ENCODE data around the gene DLG2.
"Not testable (repeated sequence)": the region's sequence is repeated elsewhere in the genome, so short reads cannot be mapped to it uniquely, and the experiment has no call there.

DLG2 gene

GRCh38 chr11:83599066-83599465 is 2028.1 kb downstream of the DLG2 start:
- H3K9ac ChIP-seq (ENCODE audit: low read length) = no peak overlapping the region
- no peak overlapping the region for H2AFZ ChIP-seq (ENCODE audit: low read length)
- H3K9me3 ChIP-seq (ENCODE audit: low read length) = no peaks in the 10 kb centered on the region
- H3K36me3 ChIP-seq (ENCODE audit: insufficient read depth, low read length) = peaks cover 7% of the 10 kb centered on the region; the same call in 1 of the 2 replicates
- no peak overlapping the region for H3K4me3 ChIP-seq (ENCODE audit: low read depth, low read length, poor library complexity, severe bottlenecking)
- TF ChIP-seq CTCF (IDR thresholded peaks at IDR 0.05; ENCODE audit: low read length) = no peak
- TF ChIP-seq EZH2 (IDR thresholded peaks at IDR 0.05; ENCODE audit: borderline replicate concordance, low read length) = no peak
- no peaks in the 10 kb centered on the region for H3K9me2 ChIP-seq (ENCODE audit: low read depth, low read length)
- peaks cover 30% of the 10 kb centered on the region for H3K4me1 ChIP-seq (ENCODE audit: insufficient read depth, low read length, severe bottlenecking)
- no peaks in the 10 kb centered on the region for H3K79me2 ChIP-seq (ENCODE audit: insufficient read depth, low read length)
- no peaks in the 10 kb centered on the region for H3F3A ChIP-seq (ENCODE audit: insufficient read depth, low read length)
- H3K27me3 ChIP-seq (ENCODE audit: insufficient read depth, low read length) = no peaks in the 10 kb centered on the region
- H3K27ac ChIP-seq (ENCODE audit: low read depth, low read length, poor library complexity, severe bottlenecking) = peak overlapping the region; percentile 59
- H4K20me1 ChIP-seq (ENCODE audit: insufficient read depth, low read length) = no peaks in the 10 kb centered on the region
- peak overlapping the region; percentile 15; the same call in 1 of the 2 replicates for H3K4me2 ChIP-seq (ENCODE audit: low read length)

GRCh38 chr11:83587797-83588196 is 2039.3 kb downstream of the DLG2 start:
- not testable (repeated sequence) for H4K20me1 ChIP-seq (ENCODE audit: insufficient read depth, low read length); H2AFZ ChIP-seq (ENCODE audit: low read length); H3K9me2 ChIP-seq (ENCODE audit: low read depth, low read length); H3K9me3 ChIP-seq (ENCODE audit: low read length); H3K79me2 ChIP-seq (ENCODE audit: insufficient read depth, low read length); H3K4me1 ChIP-seq (ENCODE audit: insufficient read depth, low read length, severe bottlenecking); H3K27ac ChIP-seq (ENCODE audit: low read depth, low read length, poor library complexity, severe bottlenecking); H3F3A ChIP-seq (ENCODE audit: insufficient read depth, low read length); H3K36me3 ChIP-seq (ENCODE audit: insufficient read depth, low read length); H3K27me3 ChIP-seq (ENCODE audit: insufficient read depth, low read length); H3K9ac ChIP-seq (ENCODE audit: low read length); H3K4me3 ChIP-seq (ENCODE audit: low read depth, low read length, poor library complexity, severe bottlenecking); H3K4me2 ChIP-seq (ENCODE audit: low read length)

GRCh38 chr11:83583757-83584366 is 2043.3 kb downstream of the DLG2 start:
- Histone ChIP-seq H4K20me1 (ENCODE audit: insufficient read depth, low read length) (no peaks in the 10 kb centered on the region), H3K9me2 (ENCODE audit: low read depth, low read length) (no peaks in the 10 kb centered on the region), H3F3A (ENCODE audit: insufficient read depth, low read length) (no peaks in the 10 kb centered on the region), H3K4me2 (ENCODE audit: low read length) (no peak overlapping the region), H2AFZ (ENCODE audit: low read length) (no peak overlapping the region), H3K9ac (ENCODE audit: low read length) (no peak overlapping the region), H3K79me2 (ENCODE audit: insufficient read depth, low read length) (no peaks in the 10 kb centered on the region), H3K4me1 (ENCODE audit: insufficient read depth, low read length, severe bottlenecking) (no peaks in the 10 kb centered on the region), H3K27ac (ENCODE audit: low read depth, low read length, poor library complexity, severe bottlenecking) (no peak overlapping the region), H3K4me3 (ENCODE audit: low read depth, low read length, poor library complexity, severe bottlenecking) (no peak overlapping the region), H3K9me3 (ENCODE audit: low read length) (no peaks in the 10 kb centered on the region), H3K27me3 (ENCODE audit: insufficient read depth, low read length) (no peaks in the 10 kb centered on the region), H3K36me3 (ENCODE audit: insufficient read depth, low read length) (no peaks in the 10 kb centered on the region; the same call in 1 of the 2 replicates)
- TF ChIP-seq EZH2 (IDR thresholded peaks at IDR 0.05; ENCODE audit: borderline replicate concordance, low read length) = no peak
- no peak for TF ChIP-seq CTCF (IDR thresholded peaks at IDR 0.05; ENCODE audit: low read length)

GRCh38 chr11:83574519-83574918 is 2052.6 kb downstream of the DLG2 start:
- Histone ChIP-seq H3K27me3 (ENCODE audit: insufficient read depth, low read length) (no peaks in the 10 kb centered on the region), H3K4me2 (ENCODE audit: low read length) (no peak overlapping the region), H4K20me1 (ENCODE audit: insufficient read depth, low read length) (no peaks in the 10 kb centered on the region), H3K9me3 (ENCODE audit: low read length) (no peaks in the 10 kb centered on the region), H3K79me2 (ENCODE audit: insufficient read depth, low read length) (peaks cover 7% of the 10 kb centered on the region; the same call in 1 of the 2 replicates), H3K4me1 (ENCODE audit: insufficient read depth, low read length, severe bottlenecking) (peaks cover 14% of the 10 kb centered on the region), H3K27ac (ENCODE audit: low read depth, low read length, poor library complexity, severe bottlenecking) (no peak overlapping the region), H2AFZ (ENCODE audit: low read length) (no peak overlapping the region), H3K9me2 (ENCODE audit: low read depth, low read length) (no peaks in the 10 kb centered on the region), H3F3A (ENCODE audit: insufficient read depth, low read length) (no peaks in the 10 kb centered on the region), H3K36me3 (ENCODE audit: insufficient read depth, low read length) (no peaks in the 10 kb centered on the region), H3K9ac (ENCODE audit: low read length) (no peak overlapping the region), H3K4me3 (ENCODE audit: low read depth, low read length, poor library complexity, severe bottlenecking) (no peak overlapping the region)
- TF ChIP-seq EZH2 (IDR thresholded peaks at IDR 0.05; ENCODE audit: borderline replicate concordance, low read length) (no peak), CTCF (IDR thresholded peaks at IDR 0.05; ENCODE audit: low read length) (no peak)

Data from OCI-LY1 (cell line).